Erythroblast (primary cell): Measurements from ENCODE around the gene GABRB1.

Experiments used
- GATA1 ChIP-seq: IDR thresholded peaks from 2 replicates; pipeline ENCODE4 v1.6.1; 2011; ENCODE audit warnings: low read depth, mild to moderate bottlenecking, control low read depth, low read length, moderate library complexity
- POLR2A ChIP-seq: IDR thresholded peaks from 2 replicates; pipeline ENCODE4 v1.6.1; 2011; ENCODE audit warnings: mild to moderate bottlenecking, low read length

DNA sequence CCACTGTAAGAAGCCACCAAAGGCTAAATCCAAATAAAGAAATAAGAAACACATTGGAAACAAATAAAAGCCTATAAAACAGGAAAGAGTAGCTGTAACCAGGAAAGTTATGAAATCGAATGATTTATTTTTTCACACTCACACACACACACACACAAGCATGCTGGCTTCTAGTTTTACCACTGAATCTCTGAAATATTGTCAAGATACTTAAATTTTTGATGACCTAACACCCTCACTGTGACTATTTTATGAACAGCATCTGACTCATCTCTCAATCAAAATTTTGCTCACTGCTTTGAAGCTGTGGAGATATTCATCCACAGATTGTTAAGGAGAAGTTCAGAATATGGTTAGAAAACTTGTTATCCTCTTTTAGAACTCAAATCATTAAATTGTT is 13.9 kb upstream of the GABRB1 start:
- TF ChIP-seq POLR2A (no peak), GATA1 (no peak)
